CD4-positive, alpha-beta T cell treated with Interleukin-4 for 4 hours (primary cell): ENCODE results near the gene EXD1.
"Not testable (repeated sequence)": the region's sequence is repeated elsewhere in the genome, so short reads cannot be mapped to it uniquely, and the experiment has no call there.

ENCODE experiments used
- DNase-seq: peaks from one replicate; pipeline ENCODE4 v3.0.0-alpha.2; 2020

EXD1 gene

GRCh38 chr15:41230345-41230649 lies 260 bp downstream of the EXD1 start:
- no peak for DNase-seq

GRCh38 chr15:41219381-41219780 lies 11.2 kb downstream of the EXD1 start:
- no peak for DNase-seq

GRCh38 chr15:41218851-41219250 lies 11.7 kb downstream of the EXD1 start:
- no peak for DNase-seq

GRCh38 chr15:41215708-41216107 lies 14.8 kb downstream of the EXD1 start:
- no peak for DNase-seq

GRCh38 chr15:41207687-41208448 lies 22.7 kb downstream of the EXD1 start:
- DNase-seq: no peak

- no peak for DNase-seq
Measured at GRCh38 chr15:41205315-41205714, 25.2 kb downstream of the EXD1 start.

GRCh38 chr15:41203395-41203794 lies 27.2 kb downstream of the EXD1 start:
- no peak for DNase-seq

- DNase-seq: no peak
Measured at GRCh38 chr15:41199470-41199869, 31.1 kb downstream of the EXD1 start.

GRCh38 chr15:41194444-41194843 lies 36.1 kb downstream of the EXD1 start:
- no peak for DNase-seq

- no peak for DNase-seq
Measured at GRCh38 chr15:41183581-41183980, 47.0 kb downstream of the EXD1 start.

GRCh38 chr15:41182266-41182665 lies 48.3 kb downstream of the EXD1 start:
- no peak for DNase-seq

- no peak for DNase-seq
Measured at GRCh38 chr15:41180206-41180789, 50.3 kb downstream of the EXD1 start.

- DNase-seq: no peak
Measured at GRCh38 chr15:41169781-41170180, 60.8 kb downstream of the EXD1 start.

- no peak for DNase-seq
Measured at GRCh38 chr15:41169086-41169485, 61.5 kb downstream of the EXD1 start.

GRCh38 chr15:41161736-41162135 lies 68.8 kb downstream of the EXD1 start:
- DNase-seq: no peak

GRCh38 chr15:41161336-41161735 lies 69.2 kb downstream of the EXD1 start:
- DNase-seq: no peak

- DNase-seq: no peak
Measured at GRCh38 chr15:41160639-41161315, 69.8 kb downstream of the EXD1 start.

GRCh38 chr15:41154412-41154811 lies 76.1 kb downstream of the EXD1 start:
- no peak for DNase-seq

- DNase-seq: no peak
Measured at GRCh38 chr15:41153733-41154132, 76.8 kb downstream of the EXD1 start.

- no peak for DNase-seq
Measured at GRCh38 chr15:41151451-41152005, 79.0 kb downstream of the EXD1 start.

- no peak for DNase-seq
Measured at GRCh38 chr15:41150279-41150678, 80.3 kb downstream of the EXD1 start.

GRCh38 chr15:41148065-41148464 lies 82.5 kb downstream of the EXD1 start:
- DNase-seq: no peak

- no peak for DNase-seq
Measured at GRCh38 chr15:41139619-41140018, 90.9 kb downstream of the EXD1 start.

- DNase-seq: not testable (repeated sequence)
Measured at GRCh38 chr15:41139112-41139511, 91.4 kb downstream of the EXD1 start.
